K562 (cell line): ENCODE results near the gene TMEM131. TPM values are rescaled to one million over a fixed set of nuclear protein-coding genes. Genes with fewer than 3 reads are reported as not detected.

ENCODE experiments used
- ATAC-seq: fragments of 200-7000 bp; cut with Tn5 transposase; 3 replicates; pipeline ENCODE4 v1.9.1; 2020; ENCODE audit warnings: moderate library complexity
- BruUV-seq: library from RNA; stranded (reverse); fragments of 400-500 nt; replicated peaks from 2 replicates; lab custom pipeline; 2021; lab: Mats Ljungman, UMichigan
- CTCF ChIA-PET: fragments of 300-600 bp; formaldehyde crosslinking; extraction: SDS; loops from one replicate; lab custom pipeline; 2021; ENCODE audit warnings: low intra/inter-chr PET ratio; lab: Yijun Ruan, JAX
- POLR2A ChIA-PET: fragments of 300-600, 350-650 bp; sonication (Branson Sonifier 250); formaldehyde crosslinking; extraction: SDS; loops from one replicate; lab custom pipeline; 2021; ENCODE audit warnings: antibody characterized with exemption, inconsistent platforms; lab: Yijun Ruan, JAX
- DNase-seq, 4 experiments: peaks; one replicate each; pipeline versions ENCODE4 v3.0.0 to v3.0.0-alpha.2; 2011 to 2018; ENCODE audit warnings: low spot score in 3 of 4, mixed read lengths in 3 of 4; ENCODE audit errors: extremely low read depth in 1 of 4
- FAIRE-seq: peaks from 2 replicates; lab custom pipeline; 2011; peaks lifted over from hg19 to GRCh38; lab: Jason Lieb, UNC
- H2AFZ ChIP-seq: 2 replicates; pipeline ENCODE4 v1.6.0; 2011; ENCODE audit warnings: low read depth, low read length, control low read depth, inconsistent platforms
- H3K27ac ChIP-seq: fragments of 200-600 bp; 3 replicates; pipeline ENCODE4 v1.8.0; 2011; ENCODE audit warnings: low read depth, mild to moderate bottlenecking, control low read depth, inconsistent platforms, low read length, moderate library complexity, mixed read lengths; ENCODE audit errors: extremely low read depth
- H3K27me3 ChIP-seq, 2 experiments: fragments of 300-600 bp in 1 of 2; 2 replicates in 1 of 2; 3 replicates in 1 of 2; pipeline versions ENCODE4 v1.6.0 to v1.8.0; 2011; ENCODE audit warnings: inconsistent platforms in 2 of 2, low read length in 2 of 2, mild to moderate bottlenecking in 1 of 2, mixed read lengths in 1 of 2, moderate library complexity in 1 of 2; ENCODE audit not compliant: control insufficient read depth in 2 of 2, insufficient read depth in 2 of 2
- H3K36me3 ChIP-seq: fragments of 300-600 bp; 3 replicates; pipeline ENCODE4 v1.8.0; 2011; ENCODE audit warnings: mild to moderate bottlenecking, low read length, inconsistent platforms; ENCODE audit not compliant: control insufficient read depth, insufficient read depth
- H3K4me1 ChIP-seq, 2 experiments: fragments of 200-600 bp in 1 of 2; replicated peaks in 1 of 2; 2 replicates in 1 of 2; 3 replicates in 1 of 2; pipeline versions ENCODE4 v1.5.1 to v1.8.0; 2011; ENCODE audit warnings: inconsistent platforms in 2 of 2, low read length in 2 of 2, mild to moderate bottlenecking in 1 of 2, mixed read lengths in 1 of 2, moderate library complexity in 1 of 2; ENCODE audit not compliant: control insufficient read depth in 2 of 2, insufficient read depth in 2 of 2
- H3K4me2 ChIP-seq: 2 replicates; pipeline ENCODE4 v1.6.1; 2011; ENCODE audit warnings: low read length, control low read depth, inconsistent platforms, mixed read lengths; ENCODE audit not compliant: insufficient read depth
- H3K4me3 ChIP-seq: fragments of 200-600 bp; sonication (generic), shearing (Covaris generic); 2 replicates; pipeline ENCODE4 v1.5.1; 2016; ENCODE audit warnings: control low read depth, inconsistent platforms
- H3K79me2 ChIP-seq: fragments of 200-600 bp; 3 replicates; pipeline ENCODE4 v1.8.0; 2011; ENCODE audit warnings: low read length, inconsistent platforms; ENCODE audit not compliant: control insufficient read depth, insufficient read depth
- H3K9ac ChIP-seq, 2 experiments: 2 replicates each; pipeline versions ENCODE4 v1.6.0 to v1.6.1; 2011; ENCODE audit warnings: low read depth in 2 of 2, low read length in 2 of 2, control low read depth in 1 of 2, inconsistent platforms in 1 of 2, mild to moderate bottlenecking in 1 of 2, mixed read lengths in 1 of 2; ENCODE audit not compliant: insufficient read depth in 1 of 2
- H3K9me1 ChIP-seq: one replicate; pipeline ENCODE4 v1.6.0; 2011; ENCODE audit warnings: inconsistent platforms, mild to moderate bottlenecking, low read length, moderate library complexity; ENCODE audit not compliant: control insufficient read depth, insufficient read depth
- H3K9me3 ChIP-seq: replicated peaks from 2 replicates; pipeline ENCODE4 v1.5.1; 2011; ENCODE audit warnings: low read depth, low read length, inconsistent platforms; ENCODE audit not compliant: control insufficient read depth, insufficient read depth
- H4K20me1 ChIP-seq: replicated peaks from 2 replicates; pipeline ENCODE4 v1.6.1; 2011; ENCODE audit warnings: low read length, inconsistent platforms, mixed read lengths; ENCODE audit not compliant: control insufficient read depth, insufficient read depth
- FOXA3 ChIP-seq, 2 experiments: fragments of 450-650 bp in 1 of 2; sonication (generic) in 1 of 2; formaldehyde crosslinking; IDR thresholded peaks in 1 of 2; conservative IDR thresholded peaks in 1 of 2; 2 replicates each; pipeline versions ENCODE4 v1.4.0 to v1.8.0; 2020 to 2022; ENCODE audit warnings: mild to moderate bottlenecking in 2 of 2, missing genetic modification reagents in 1 of 2
- FOXM1 ChIP-seq, 2 experiments: fragments of 450-650 bp in 1 of 2; sonication (generic) in 1 of 2; formaldehyde crosslinking in 1 of 2; IDR thresholded peaks; 2 replicates each; pipeline versions ENCODE4 v1.6.1 to v1.9.0; 2017 to 2022; ENCODE audit warnings: low read depth in 2 of 2, mild to moderate bottlenecking in 2 of 2, missing genetic modification reagents in 1 of 2, moderate library complexity in 1 of 2
- HBP1 ChIP-seq: fragments of 450-650 bp; formaldehyde crosslinking; IDR thresholded peaks from 2 replicates; pipeline ENCODE4 v1.4.0; 2022; ENCODE audit warnings: missing genetic modification characterization
- MBD1 ChIP-seq: fragments of 250-450 bp; sonication (Bioruptor Pico); IDR thresholded peaks from 2 replicates; pipeline ENCODE4 v1.8.0; 2022; ENCODE audit warnings: inconsistent platforms
- ZNF445 ChIP-seq: fragments of 250-450 bp; sonication (Bioruptor Pico); IDR thresholded peaks from 2 replicates; pipeline ENCODE4 v1.4.0; 2020; ENCODE audit warnings: low read depth, mild to moderate bottlenecking, moderate library complexity
- WGBS: fragments of 100-300 bp; shearing (Covaris generic); methylation state at CpG from one replicate; pipeline ENCODE4 v1.1.6; 2016; ENCODE audit warnings: low coverage, mixed read lengths; ENCODE audit not compliant: insufficient coverage; ENCODE audit errors: missing lambda C conversion rate; 5-methylcytosine and 5-hydroxymethylcytosine counted together
- in situ Hi-C: fragments of 300-500 bp; cut with MboI; formaldehyde crosslinking; loops from 4 replicates; pipeline ENCODE4 v1.15.0; 2018; ENCODE audit warnings: inconsistent platforms, mixed read lengths
- intact Hi-C: fragments of 100-400 bp; cut with micrococcal nuclease; formaldehyde crosslinking; loops from 2 replicates; pipeline ENCODE4 v1.14.2; 2022
- polyA plus RNA-seq, 8 experiments: library from polyadenylated mRNA; depleted of rRNA in 4 of 8; stranded (reverse) in 5 of 8; unstranded in 3 of 8; fragments of >200 nt; fragmentation: Nextera tagmentation in 2 of 8; fragmentation: Illumina TruSeq in 1 of 8; extraction: Ambion mirVana in 2 of 8; extraction: Trizol in 1 of 8; gene quantifications; 2 replicates each; pipeline versions ENCODE4 v1.2.1 to v1.2.3, GENCODE V29; 2011 to 2014; ENCODE audit warnings: inconsistent platforms in 1 of 8, missing spikeins in 1 of 8
- total RNA-seq, 7 experiments: library from RNA; depleted of rRNA in 6 of 7; stranded (reverse); fragments of >200 nt in 6 of 7; fragmentation: Illumina TruSeq in 2 of 7; extraction: Trizol in 2 of 7; gene quantifications; 2 replicates each; pipeline versions ENCODE4 v1.2.1 to v1.2.3, GENCODE V29; 2011 to 2021; ENCODE audit warnings: low replicate concordance in 1 of 7

The TMEM131 gene
- total and polyA plus RNA-seq, 9 of the 15 experiments (the other 6 are each of a cell fraction or from before 2014, with no cell fraction given), result 2.5 to 21.1 (median 12.4) TPM

DNA sequence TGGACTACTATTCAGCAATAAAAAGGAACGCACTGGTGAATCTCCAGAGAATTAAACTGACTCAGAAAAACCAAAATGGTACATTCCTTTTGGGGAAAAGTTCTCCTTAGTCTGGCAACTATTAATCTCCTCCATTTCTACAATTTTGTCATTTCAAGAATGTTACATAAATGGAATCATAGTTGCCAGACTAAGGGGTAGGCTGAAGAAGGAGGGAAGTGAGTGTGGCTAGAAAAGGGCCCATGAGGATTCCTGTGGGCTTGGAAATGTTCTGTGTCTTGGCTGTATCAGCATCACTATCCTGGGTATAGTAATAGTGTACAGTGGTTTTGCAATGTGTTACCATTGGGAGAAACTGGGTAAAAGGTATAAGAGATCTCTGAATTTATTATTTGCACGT, 209.9 kb downstream of the TMEM131 start:
- intact Hi-C loops, result no loop called here
- Histone ChIP-seq H3K36me3 (peaks cover 6% of the 10 kb centered on the region), H3K4me2 (no peak overlapping the region), H3K9ac (no peak overlapping the region), H3K9me3 (no peaks in the 10 kb centered on the region), H4K20me1 (no peaks in the 10 kb centered on the region; the same call in 1 of the 2 replicates), H3K27me3 (no peaks in the 10 kb centered on the region), H3K27ac (no peak overlapping the region), H3K9me1 (no peaks in the 10 kb centered on the region), H3K79me2 (no peaks in the 10 kb centered on the region), H3K4me3 (no peak overlapping the region), H3K4me1 (no peaks in the 10 kb centered on the region), H2AFZ (no peak overlapping the region)
- no peak for ATAC-seq
- POLR2A ChIA-PET, result interaction anchor here (1.1 kb wide), 1 partner anchor 12 kb away, joined by 4 read pairs; no protein-coding TSS in a partner anchor
- WGBS, result 47% methylated on average over 2 of the region's 2 CpGs
- no peak for DNase-seq
- in situ Hi-C loops, result no loop called here
- BruUV-seq, result no TSS peak
- CTCF ChIA-PET, result no interaction called here
- FAIRE-seq, result no peak
- TF ChIP-seq ZNF445, result no peak
- TF ChIP-seq FOXM1 (IDR thresholded peaks at IDR 0.05; ENCODE audit: low read depth), result no peak
- no peak for TF ChIP-seq FOXM1 (CRISPR knock-in tag; IDR thresholded peaks at IDR 0.05; ENCODE audit: low read depth)
- TF ChIP-seq HBP1 (CRISPR knock-in tag), result no peak
- TF ChIP-seq MBD1, result no peak
- no peak for TF ChIP-seq FOXA3 (CRISPR knock-in tag; conservative IDR thresholded peaks at IDR 0.05 in 1 of 2, IDR thresholded peaks at IDR 0.05 in 1 of 2)
